A673 (cell line): Measurements from ENCODE around the gene TOR2A. TPM values are rescaled to one million over a fixed set of nuclear protein-coding genes. Genes with fewer than 3 reads are reported as not detected.

Source experiments
- BruUV-seq: library from RNA; stranded (reverse); fragments of 400-500 nt; replicated peaks from 2 replicates; lab custom pipeline; 2021; lab: Mats Ljungman, UMichigan
- CTCF ChIA-PET: fragments of 300-600 bp; sonication (Branson Sonifier 250); formaldehyde crosslinking; loops from one replicate; lab custom pipeline; 2022; ENCODE audit warnings: antibody characterized with exemption; lab: Charles Lee
- POLR2A ChIA-PET: fragments of 300-600 bp; sonication (Branson Sonifier 250); formaldehyde crosslinking; loops from one replicate; lab custom pipeline; 2022; ENCODE audit warnings: antibody characterized with exemption; ENCODE audit not compliant: low non-redundant PET; lab: Charles Lee
- DNase-seq: peaks from one replicate; pipeline ENCODE4 v3.0.0-alpha.2; 2015; ENCODE audit warnings: low spot score
- H3K27ac ChIP-seq: fragments of 200-600 bp; sonication (generic); 2 replicates; pipeline ENCODE4 v1.5.1; 2016; ENCODE audit warnings: mixed run types, low read depth, mild to moderate bottlenecking, mixed read lengths, antibody characterized with exemption, low read length; ENCODE audit not compliant: poor library complexity, severe bottlenecking
- H3K27me3 ChIP-seq: fragments of 200-600 bp; sonication (generic); replicated peaks from 2 replicates; pipeline ENCODE4 v1.6.1; 2017; ENCODE audit warnings: mixed run types, low read depth, mild to moderate bottlenecking, mixed read lengths, antibody characterized with exemption, low read length; ENCODE audit not compliant: insufficient read depth, poor library complexity
- H3K36me3 ChIP-seq: fragments of 200-600 bp; sonication (generic); 2 replicates; pipeline ENCODE4 v1.6.1; 2016; ENCODE audit warnings: mixed run types, mild to moderate bottlenecking, mixed read lengths, antibody characterized with exemption, low read length; ENCODE audit not compliant: insufficient read depth, poor library complexity, severe bottlenecking
- H3K4me1 ChIP-seq: fragments of 200-600 bp; sonication (generic); 2 replicates; pipeline ENCODE4 v1.6.1; 2017; ENCODE audit warnings: mixed run types, mild to moderate bottlenecking, mixed read lengths, antibody characterized with exemption, low read length; ENCODE audit not compliant: insufficient read depth, poor library complexity, severe bottlenecking
- H3K4me3 ChIP-seq: fragments of 200-600 bp; sonication (generic); 2 replicates; pipeline ENCODE4 v1.5.1; 2016; ENCODE audit warnings: low read depth, mixed run types, mild to moderate bottlenecking, mixed read lengths, low read length; ENCODE audit not compliant: poor library complexity, severe bottlenecking
- H3K9me3 ChIP-seq: fragments of 200-600 bp; sonication (generic); 2 replicates; pipeline ENCODE4 v1.6.1; 2016; ENCODE audit warnings: mixed run types, low read depth, mild to moderate bottlenecking, mixed read lengths, antibody characterized with exemption, low read length; ENCODE audit not compliant: poor library complexity, severe bottlenecking
- CTCF ChIP-seq: fragments of 300-800, 200-600 bp; sonication (generic); conservative IDR thresholded peaks from 2 replicates; pipeline ENCODE4 v1.5.1; 2017; ENCODE audit warnings: low read depth, mild to moderate bottlenecking, antibody characterized with exemption, low read length, moderate library complexity, mixed read lengths
- EZH2 ChIP-seq: fragments of 200-600 bp; sonication (generic); IDR thresholded peaks from 2 replicates; pipeline ENCODE4 v1.6.1; 2017; ENCODE audit warnings: borderline replicate concordance, low read depth, mild to moderate bottlenecking, mixed read lengths, antibody characterized with exemption, low read length; ENCODE audit not compliant: poor library complexity, severe bottlenecking
- intact Hi-C: fragments of 100-400 bp; cut with micrococcal nuclease; formaldehyde crosslinking; loops from one replicate; pipeline ENCODE4 v1.10.0; 2022; ENCODE audit not compliant: unreplicated experiment
- total RNA-seq: library from RNA; stranded (reverse); gene quantifications from 2 replicates; pipeline ENCODE4 v1.2.3, GENCODE V29; 2021

The TOR2A gene
- total RNA-seq, 1 experiment from 2014 or later: 9.2 TPM

- BruUV-seq: no TSS peak
- Histone ChIP-seq H3K27me3 (no peaks in the 10 kb centered on the region), H3K9me3 (no peaks in the 10 kb centered on the region), H3K4me3 (no peak overlapping the region), H3K36me3 (no peaks in the 10 kb centered on the region), H3K27ac (no peak overlapping the region), H3K4me1 (peaks cover 10% of the 10 kb centered on the region)
- no peak for DNase-seq
- ChIA-PET POLR2A (no interaction called here), CTCF (no interaction called here)
- intact Hi-C loops: no loop called here
- TF ChIP-seq CTCF (no peak), EZH2 (no peak)
These were observed 2.6 kb downstream of the TOR2A start for GRCh38 chr9:127732444-127732843.

GRCh38 chr9:127731938-127732337 lies 3.2 kb downstream of the TOR2A start:
- ChIA-PET POLR2A (no interaction called here), CTCF (no interaction called here)
- H3K4me1 ChIP-seq: peaks cover 10% of the 10 kb centered on the region
- BruUV-seq: no TSS peak
- intact Hi-C loops: no loop called here
- no peaks in the 10 kb centered on the region for H3K36me3 ChIP-seq
- DNase-seq: no peak
- H3K27ac ChIP-seq: no peak overlapping the region
- no peaks in the 10 kb centered on the region for H3K9me3 ChIP-seq
- H3K4me3 ChIP-seq: no peak overlapping the region
- H3K27me3 ChIP-seq: no peaks in the 10 kb centered on the region
- TF ChIP-seq EZH2: no peak
- no peak for TF ChIP-seq CTCF

GRCh38 chr9:127730799-127731410 lies 4.2 kb downstream of the TOR2A start:
- no TSS peak for BruUV-seq
- Histone ChIP-seq H3K27me3 (no peaks in the 10 kb centered on the region), H3K4me3 (no peak overlapping the region), H3K9me3 (no peaks in the 10 kb centered on the region), H3K27ac (no peak overlapping the region), H3K36me3 (no peaks in the 10 kb centered on the region), H3K4me1 (peaks cover 10% of the 10 kb centered on the region)
- POLR2A ChIA-PET: no interaction called here
- intact Hi-C loops: no loop called here
- CTCF ChIA-PET: no interaction called here
- no peak for TF ChIP-seq EZH2
- DNase-seq: no peak

GRCh38 chr9:127730262-127730661 lies 4.8 kb downstream of the TOR2A start:
- ChIA-PET CTCF (no interaction called here), POLR2A (no interaction called here)
- H3K9me3 ChIP-seq: no peaks in the 10 kb centered on the region
- DNase-seq: no peak
- no peaks in the 10 kb centered on the region for H3K27me3 ChIP-seq
- TF ChIP-seq EZH2: no peak
- TF ChIP-seq CTCF: no peak
- H3K27ac ChIP-seq: no peak overlapping the region
- BruUV-seq: no TSS peak
- H3K4me1 ChIP-seq: peaks cover 6% of the 10 kb centered on the region
- intact Hi-C loops: no loop called here
- no peaks in the 10 kb centered on the region for H3K36me3 ChIP-seq
- no peak overlapping the region for H3K4me3 ChIP-seq
